WI38 (cell line): ENCODE data around the gene TBRG1.
"Not testable (repeated sequence)": the region's sequence is repeated elsewhere in the genome, so short reads cannot be mapped to it uniquely, and the experiment has no call there.

Experiments
- H3K4me3 ChIP-seq: 2 replicates; pipeline ENCODE4 v1.5.1; 2011; ENCODE audit warnings: low read depth, mild to moderate bottlenecking, control low read depth, low read length
- TF ChIP-seq, protein P1 (sequence below): IDR thresholded peaks from 2 replicates; pipeline ENCODE4 v1.5.1; 2012; ENCODE audit warnings: low read depth, mild to moderate bottlenecking, control low read depth, low read length

The TBRG1 gene

DNA sequence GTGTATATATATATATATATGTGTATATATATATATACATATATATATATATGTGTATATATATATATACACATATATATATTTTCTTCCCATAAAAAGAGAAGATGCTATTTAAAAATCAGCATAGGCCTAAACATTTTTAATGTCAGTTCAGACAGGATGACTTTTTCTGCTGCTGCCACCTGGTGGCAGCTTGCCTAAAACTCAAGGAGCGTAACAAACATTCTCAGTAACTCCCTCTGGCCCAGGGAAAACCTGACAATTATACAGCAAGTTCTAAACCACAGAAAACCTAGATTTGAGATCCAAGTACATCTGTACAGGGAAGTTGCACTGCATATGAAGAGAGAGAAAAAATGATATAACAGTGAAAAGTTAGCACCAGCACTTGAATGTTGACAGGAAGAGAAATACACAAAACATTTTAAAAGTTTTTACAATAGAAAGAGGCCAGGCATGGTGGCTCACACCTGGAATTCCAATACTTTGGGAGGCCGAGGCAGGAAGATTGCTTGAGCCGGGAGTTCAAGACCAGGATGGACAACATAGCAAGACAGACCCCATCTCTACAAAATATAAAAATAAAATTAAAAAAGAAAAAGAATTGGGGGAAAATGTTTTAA, 36.3 kb upstream of the TBRG1 start:
- H3K4me3 ChIP-seq: no peak overlapping the region
- TF ChIP-seq, protein P1, sequence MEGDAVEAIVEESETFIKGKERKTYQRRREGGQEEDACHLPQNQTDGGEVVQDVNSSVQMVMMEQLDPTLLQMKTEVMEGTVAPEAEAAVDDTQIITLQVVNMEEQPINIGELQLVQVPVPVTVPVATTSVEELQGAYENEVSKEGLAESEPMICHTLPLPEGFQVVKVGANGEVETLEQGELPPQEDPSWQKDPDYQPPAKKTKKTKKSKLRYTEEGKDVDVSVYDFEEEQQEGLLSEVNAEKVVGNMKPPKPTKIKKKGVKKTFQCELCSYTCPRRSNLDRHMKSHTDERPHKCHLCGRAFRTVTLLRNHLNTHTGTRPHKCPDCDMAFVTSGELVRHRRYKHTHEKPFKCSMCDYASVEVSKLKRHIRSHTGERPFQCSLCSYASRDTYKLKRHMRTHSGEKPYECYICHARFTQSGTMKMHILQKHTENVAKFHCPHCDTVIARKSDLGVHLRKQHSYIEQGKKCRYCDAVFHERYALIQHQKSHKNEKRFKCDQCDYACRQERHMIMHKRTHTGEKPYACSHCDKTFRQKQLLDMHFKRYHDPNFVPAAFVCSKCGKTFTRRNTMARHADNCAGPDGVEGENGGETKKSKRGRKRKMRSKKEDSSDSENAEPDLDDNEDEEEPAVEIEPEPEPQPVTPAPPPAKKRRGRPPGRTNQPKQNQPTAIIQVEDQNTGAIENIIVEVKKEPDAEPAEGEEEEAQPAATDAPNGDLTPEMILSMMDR: peak; percentile 51

DNA sequence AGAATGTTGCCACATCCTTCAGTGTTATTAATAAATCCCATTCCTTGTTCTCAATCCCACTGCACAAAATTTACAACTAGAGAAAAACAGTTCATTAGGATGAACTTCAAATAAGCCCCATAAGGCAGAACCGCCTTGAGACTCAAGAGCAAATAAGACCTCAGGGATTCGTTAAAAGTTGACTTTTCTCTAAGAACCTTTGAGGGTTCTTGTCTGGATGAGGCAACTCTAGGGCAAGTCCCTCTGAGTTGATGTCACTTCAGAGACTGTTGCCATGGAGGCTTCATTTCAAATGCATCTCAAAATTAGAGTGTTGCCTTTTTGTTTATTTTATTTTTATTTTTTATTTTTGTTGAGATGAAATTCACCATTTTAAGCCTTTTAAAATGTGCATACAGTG, 31.2 kb upstream of the TBRG1 start:
- H3K4me3 ChIP-seq: no peak overlapping the region
- TF ChIP-seq, protein P1: no peak

DNA sequence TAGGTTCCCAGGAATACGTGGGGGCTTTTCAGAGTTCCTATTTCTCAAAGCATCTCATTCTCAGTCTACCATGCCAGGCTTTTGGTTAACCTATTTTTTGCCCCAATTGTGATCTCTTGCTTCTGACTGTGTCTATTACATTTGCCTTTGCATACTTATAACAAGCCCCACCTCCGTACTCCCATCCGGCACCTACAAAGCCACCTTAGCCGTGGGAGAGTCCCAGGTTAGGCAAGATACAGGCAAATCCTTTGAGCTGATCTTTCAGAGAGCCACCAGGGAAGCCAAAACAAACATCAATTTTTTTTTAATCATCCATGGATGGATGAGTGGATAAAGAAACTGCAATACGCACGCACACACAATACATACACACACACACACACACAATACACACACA, 30.0 kb upstream of the TBRG1 start:
- TF ChIP-seq, protein P1: no peak
- no peak overlapping the region for H3K4me3 ChIP-seq

DNA sequence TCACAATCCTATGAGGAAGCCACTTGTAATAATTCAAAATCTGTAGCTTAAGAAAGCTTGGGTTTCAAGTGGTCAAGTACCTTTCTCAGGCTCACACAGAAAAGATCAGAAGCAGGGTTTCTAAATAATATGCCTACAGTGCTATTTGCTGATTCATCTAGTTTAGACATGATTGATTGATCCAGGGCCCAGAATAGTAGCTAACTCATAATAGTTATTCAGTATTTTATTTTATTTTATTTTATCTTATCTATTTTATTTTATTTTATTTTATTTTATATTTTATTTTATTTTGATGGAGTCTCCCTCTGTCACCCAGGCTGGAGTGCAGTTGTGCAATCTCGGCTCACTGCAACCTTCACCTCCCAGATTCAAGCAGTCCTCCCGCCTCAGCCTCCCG, 27.4 kb upstream of the TBRG1 start:
- TF ChIP-seq, protein P1: no peak
- no peak overlapping the region for H3K4me3 ChIP-seq

DNA sequence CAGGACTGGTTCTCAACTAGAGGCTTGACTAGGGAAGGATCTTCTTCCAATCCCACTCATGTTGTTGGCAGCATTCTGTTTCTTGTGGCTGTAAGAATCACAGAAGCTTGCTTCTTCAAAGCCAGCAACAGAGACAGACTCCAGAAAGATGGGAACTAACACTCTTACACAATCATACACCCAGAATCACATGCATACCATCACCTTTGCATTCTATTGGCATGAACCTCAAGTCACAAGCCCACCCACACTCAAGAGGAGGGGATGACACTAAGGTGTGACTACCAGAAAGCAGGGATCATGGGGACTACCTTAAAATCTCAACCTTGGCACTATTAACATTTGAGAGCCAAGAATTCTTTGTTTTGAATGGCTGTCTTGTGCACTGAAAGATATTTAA, 25.0 kb upstream of the TBRG1 start:
- H3K4me3 ChIP-seq: no peak overlapping the region
- TF ChIP-seq, protein P1: no peak

DNA sequence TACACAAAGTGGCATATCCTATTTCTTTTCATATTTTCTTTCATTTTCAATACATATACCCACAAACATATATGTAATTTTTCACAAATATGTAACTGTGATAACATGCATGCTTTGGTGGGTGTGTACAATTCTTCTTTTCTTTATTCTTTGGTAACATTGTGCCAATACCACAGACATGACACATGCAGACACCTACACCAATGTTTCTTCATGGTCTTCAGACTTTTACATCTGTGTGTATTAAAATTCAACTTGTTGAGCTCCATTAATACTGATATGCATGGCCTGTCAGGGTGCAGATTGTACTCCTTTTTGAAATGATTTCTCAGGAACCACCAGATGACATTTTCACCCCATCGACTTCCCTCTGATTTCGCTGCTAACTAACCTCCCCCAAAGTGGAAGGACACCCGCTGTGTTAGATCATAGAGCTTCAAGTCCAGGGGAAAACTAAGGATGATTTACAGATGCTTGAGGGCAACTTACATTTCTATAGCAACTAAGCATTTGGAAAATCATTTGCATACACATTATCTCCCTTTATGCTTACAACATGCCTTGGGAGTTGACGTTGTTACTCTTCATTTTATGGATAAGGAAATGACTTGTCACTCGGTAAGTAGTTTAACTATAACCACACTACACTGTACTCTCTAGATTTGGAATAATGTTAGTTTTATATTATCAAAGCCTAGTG, 21.9 kb upstream of the TBRG1 start:
- TF ChIP-seq, protein P1: no peak
- no peak overlapping the region for H3K4me3 ChIP-seq

DNA sequence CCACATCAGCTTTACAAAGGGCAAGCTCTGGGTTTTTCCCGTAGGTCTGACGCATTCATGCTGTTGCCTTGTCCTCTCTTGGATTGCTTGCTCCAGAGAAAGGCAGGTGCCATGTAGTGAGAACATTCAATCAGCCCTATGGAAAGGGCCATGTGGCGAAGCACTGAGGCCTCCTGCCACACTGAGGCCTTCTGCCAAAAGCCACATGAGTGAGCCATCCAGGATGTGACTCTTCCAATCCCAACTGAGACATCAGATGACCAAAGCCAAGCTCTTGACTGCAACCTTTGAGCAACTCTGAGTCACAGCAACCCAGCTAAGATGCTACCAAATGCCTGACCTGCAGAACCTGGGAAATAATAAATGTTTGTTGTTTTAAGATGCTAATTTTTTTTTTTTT, 20.5 kb upstream of the TBRG1 start:
- no peak overlapping the region for H3K4me3 ChIP-seq
- TF ChIP-seq, protein P1: no peak

DNA sequence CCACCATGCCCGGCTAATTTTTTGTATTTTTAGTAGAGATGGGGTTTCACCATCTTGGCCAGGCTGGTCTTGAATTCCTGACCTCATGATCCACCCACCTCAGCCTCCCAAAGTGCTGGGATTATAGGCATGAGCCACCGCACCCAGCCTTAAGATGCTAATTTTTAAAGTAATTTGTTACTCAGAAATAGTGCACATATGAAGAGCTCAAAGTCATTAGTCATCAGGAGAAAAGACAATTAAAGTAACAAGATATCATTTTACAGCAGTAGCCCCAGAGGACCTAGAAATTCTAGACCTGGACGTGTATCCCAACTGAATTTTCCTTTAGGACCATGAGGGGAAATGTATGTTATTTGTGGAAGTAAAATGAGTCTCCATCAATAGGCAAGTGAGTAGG, 19.9 kb upstream of the TBRG1 start:
- not testable (repeated sequence) for H3K4me3 ChIP-seq
